UCSD-AML1 (cell line): ENCODE results near the gene PPP2R5C.

Experiments
- DNase-seq: peaks from one replicate; lab custom pipeline; 2025; ENCODE audit not compliant: unreplicated experiment; lab: John Stamatoyannopoulos, UW

The PPP2R5C gene

GRCh38 chr14:101882141-101882935 is 120.8 kb downstream of the PPP2R5C start:
- no peak for DNase-seq

GRCh38 chr14:101884089-101884933 is 122.8 kb downstream of the PPP2R5C start:
- no peak for DNase-seq

- DNase-seq, result no peak
Measured at GRCh38 chr14:101884934-101885576, 123.5 kb downstream of the PPP2R5C start.

- DNase-seq, result no peak
Measured at GRCh38 chr14:101887219-101887618, 125.7 kb downstream of the PPP2R5C start.

- no peak for DNase-seq
Measured at GRCh38 chr14:101888182-101888581, 126.7 kb downstream of the PPP2R5C start.

- DNase-seq, result no peak
Measured at GRCh38 chr14:101889366-101889765, 127.9 kb downstream of the PPP2R5C start.

GRCh38 chr14:101889898-101890297 is 128.4 kb downstream of the PPP2R5C start:
- DNase-seq, result no peak

- no peak for DNase-seq
Measured at GRCh38 chr14:101891471-101891870, 130.0 kb downstream of the PPP2R5C start.

- DNase-seq, result no peak
Measured at GRCh38 chr14:101893759-101894158, 132.2 kb downstream of the PPP2R5C start.

GRCh38 chr14:101894365-101895081 is 133.0 kb downstream of the PPP2R5C start:
- DNase-seq, result no peak

GRCh38 chr14:101895256-101895655 is 133.7 kb downstream of the PPP2R5C start:
- no peak for DNase-seq

GRCh38 chr14:101897326-101897725 is 135.8 kb downstream of the PPP2R5C start:
- DNase-seq, result no peak

- DNase-seq, result no peak
Measured at GRCh38 chr14:101898416-101898815, 136.9 kb downstream of the PPP2R5C start.

GRCh38 chr14:101899263-101899662 is 137.8 kb downstream of the PPP2R5C start:
- DNase-seq, result no peak

GRCh38 chr14:101900253-101900652 is 138.7 kb downstream of the PPP2R5C start:
- DNase-seq, result no peak

GRCh38 chr14:101903111-101903561 is 141.6 kb downstream of the PPP2R5C start:
- DNase-seq, result no peak

- no peak for DNase-seq
Measured at GRCh38 chr14:101905614-101906013, 144.1 kb downstream of the PPP2R5C start.

GRCh38 chr14:101906645-101907044 is 145.1 kb downstream of the PPP2R5C start:
- DNase-seq, result no peak

- no peak for DNase-seq
Measured at GRCh38 chr14:101907619-101908018, 146.1 kb downstream of the PPP2R5C start.

- no peak for DNase-seq
Measured at GRCh38 chr14:101908795-101909194, 147.3 kb downstream of the PPP2R5C start.
